Activated T-cell treated with anti-CD3 and anti-CD28 coated beads for 24 hours (primary cell): ENCODE results near the gene CNPY1.

Experiments used
- DNase-seq: peaks from one replicate; pipeline ENCODE4 v3.0.0-alpha.2; 2020; ENCODE audit warnings: low read depth

CNPY1 gene

DNA sequence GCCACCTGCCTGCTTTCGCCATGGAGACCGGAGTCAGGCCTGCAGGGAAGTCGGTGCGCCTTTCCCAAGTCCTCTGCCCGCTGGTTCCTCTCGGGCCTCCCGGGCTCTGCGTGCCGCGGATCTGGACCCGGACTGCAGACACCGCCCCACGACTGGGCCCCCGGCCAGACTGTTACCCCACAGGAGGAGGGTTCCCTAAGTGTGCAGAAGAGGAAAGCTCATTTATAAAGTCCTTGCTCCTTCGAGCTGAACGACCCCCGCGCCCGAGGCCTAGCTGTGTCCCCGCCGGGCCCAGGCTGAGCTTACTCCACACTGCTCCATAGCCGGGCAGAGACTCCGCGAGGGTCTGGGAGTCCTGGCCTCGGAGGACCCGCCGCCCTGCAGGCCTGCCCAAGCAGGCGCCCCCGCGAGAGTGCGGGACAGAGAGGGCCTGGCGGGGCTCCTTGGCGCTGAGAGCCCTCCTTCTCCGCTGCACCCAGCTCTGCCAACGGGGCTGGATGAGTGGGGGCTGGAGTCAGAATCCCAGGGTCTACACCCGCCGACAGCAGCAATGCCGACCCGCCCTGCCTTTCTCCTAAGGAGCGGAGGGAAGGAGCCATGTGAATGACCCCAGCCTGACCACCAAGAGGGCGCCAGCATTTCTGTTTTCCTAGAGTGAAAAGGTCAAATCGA, 80.1 kb downstream of the CNPY1 start:
- DNase-seq, result no peak

GRCh38 chr7:155465761-155466141, 80.6 kb downstream of the CNPY1 start:
- no peak for DNase-seq

GRCh38 chr7:155464948-155465739, 81.2 kb downstream of the CNPY1 start:
- no peak for DNase-seq

DNA sequence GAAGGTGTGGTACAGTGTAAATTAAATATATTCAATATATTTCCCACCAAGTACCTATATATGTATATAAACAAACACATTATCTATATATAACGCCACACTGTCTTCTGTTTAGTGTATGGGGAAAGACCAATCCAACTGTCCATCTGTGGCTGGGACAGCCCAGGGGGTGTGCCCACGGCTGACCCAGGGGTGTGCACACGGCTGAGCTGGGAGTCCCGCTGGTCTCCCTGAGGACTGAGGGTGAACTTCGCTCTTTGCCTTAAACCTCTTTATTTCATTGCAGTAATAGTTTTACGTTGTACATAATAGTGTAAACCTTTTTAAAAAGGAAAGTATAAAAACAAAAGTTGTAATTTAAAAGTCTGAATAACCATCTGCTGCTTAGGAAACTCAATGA, 82.2 kb downstream of the CNPY1 start:
- no peak for DNase-seq

DNA sequence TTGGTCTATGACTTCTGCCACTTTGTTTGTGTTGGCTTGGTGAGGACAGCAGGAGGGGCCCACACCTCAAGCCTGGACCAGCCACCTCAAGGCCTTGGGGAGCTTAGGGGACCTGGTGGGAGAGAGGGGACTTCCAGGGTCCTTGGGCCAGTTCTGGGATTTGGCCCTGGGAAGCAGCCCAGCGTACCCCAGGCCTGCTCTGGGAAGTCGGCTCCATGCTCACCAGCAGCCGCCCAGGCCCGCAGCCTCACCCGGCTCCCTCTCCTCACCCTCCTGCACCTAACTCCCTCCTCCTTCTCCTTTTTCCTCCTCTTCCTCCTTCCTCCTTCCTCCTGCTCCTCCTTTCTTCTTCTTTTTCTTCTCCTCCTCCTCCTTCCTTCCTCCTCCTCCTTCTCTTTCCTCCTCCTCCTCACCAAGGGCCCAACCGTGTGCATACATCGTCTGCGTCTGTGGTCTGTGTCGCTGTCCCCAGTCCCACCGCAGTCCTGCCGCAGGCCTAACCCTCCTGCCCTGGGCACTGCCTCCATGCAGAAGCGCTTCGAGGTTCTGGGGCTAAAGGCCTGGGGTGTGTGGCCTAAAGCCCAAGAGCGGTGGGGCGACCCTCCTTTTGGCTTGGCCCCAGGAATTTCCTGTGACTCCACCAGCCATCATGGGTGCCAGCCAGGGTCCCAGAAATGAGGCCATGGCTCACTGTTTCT, 83.1 kb downstream of the CNPY1 start:
- DNase-seq, result no peak

GRCh38 chr7:155462163-155462735, 84.1 kb downstream of the CNPY1 start:
- DNase-seq, result no peak

- no peak for DNase-seq
These were observed 84.7 kb downstream of the CNPY1 start for GRCh38 chr7:155461631-155462030.

DNA sequence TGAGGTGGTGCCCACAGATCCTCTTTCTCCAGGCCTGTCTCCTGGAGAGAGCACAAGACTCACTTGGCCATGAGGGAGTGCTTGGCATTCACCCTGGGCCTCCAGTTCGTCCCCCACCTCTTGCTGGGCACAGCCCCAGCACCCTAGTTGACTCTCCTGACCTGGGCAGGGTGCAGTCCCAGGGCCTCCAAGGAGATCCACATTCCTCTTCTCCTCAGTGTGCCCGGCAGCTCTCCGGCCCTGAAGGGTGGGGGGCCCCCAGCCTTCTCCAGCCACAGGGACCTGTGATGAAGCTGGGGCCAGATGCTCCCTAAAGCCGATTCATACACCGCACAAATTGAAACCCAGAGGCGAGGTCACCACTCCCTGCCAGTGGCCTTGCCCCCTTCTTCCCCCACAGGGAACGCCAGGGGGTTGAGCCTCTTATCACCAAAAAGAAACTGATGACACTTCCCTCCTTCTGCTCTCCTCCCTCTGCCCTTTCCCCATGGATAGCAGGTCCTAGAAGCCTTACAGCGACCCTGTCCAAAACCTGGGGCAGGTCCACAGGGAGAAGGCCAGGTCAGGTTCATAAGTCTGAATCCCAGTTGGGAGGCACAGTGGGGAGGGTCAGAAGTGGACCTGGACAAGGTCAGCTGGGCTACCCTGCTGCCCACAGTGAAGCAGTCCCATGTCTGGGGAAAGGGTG, 85.3 kb downstream of the CNPY1 start:
- no peak for DNase-seq

DNA sequence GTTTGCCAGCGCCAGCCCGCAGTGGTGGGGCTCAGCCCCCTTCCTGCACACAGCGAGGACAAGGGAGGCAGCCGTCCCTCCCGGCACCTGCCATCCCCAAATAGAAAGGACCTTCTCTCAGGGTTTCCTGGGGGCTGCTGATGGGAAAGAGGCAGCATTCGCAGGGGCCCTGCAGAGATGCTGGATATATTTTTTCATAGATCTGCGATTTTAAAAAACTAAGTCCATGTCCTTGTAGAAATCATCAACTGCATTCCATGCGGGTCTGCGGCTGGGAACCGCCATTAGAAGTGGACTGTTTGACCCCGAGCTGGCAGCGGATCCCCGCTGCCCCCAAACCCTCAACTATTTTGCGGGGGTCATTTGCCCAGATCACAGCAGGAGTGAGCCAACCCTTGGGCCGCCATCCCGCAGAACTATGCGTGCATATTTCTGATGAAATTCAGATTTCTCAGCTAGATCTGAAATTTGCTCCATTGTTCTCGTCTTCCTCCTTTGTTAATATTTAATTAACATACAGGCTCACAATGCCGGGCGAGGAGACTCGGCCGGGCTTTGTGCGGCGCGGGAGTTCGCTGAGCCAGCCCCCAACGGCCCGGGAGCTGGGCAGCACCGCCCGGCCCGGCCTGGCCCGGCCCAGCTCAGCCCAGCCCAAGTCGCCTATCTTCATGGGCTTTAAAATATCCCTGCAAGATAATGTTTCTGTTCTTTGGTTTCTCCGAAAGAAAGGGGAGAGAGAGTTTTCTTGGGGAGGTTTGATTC, 86.5 kb downstream of the CNPY1 start:
- DNase-seq, result no peak

GRCh38 chr7:155458878-155459699, 87.3 kb downstream of the CNPY1 start:
- DNase-seq, result no peak

GRCh38 chr7:155458111-155458877, 88.1 kb downstream of the CNPY1 start, which contains the start of gene EN2:
Gene EN2, plus strand, starts transcription at chr7:155458129. Its CDS starts 249 bp downstream, at chr7:155458378.
- DNase-seq, result no peak

DNA sequence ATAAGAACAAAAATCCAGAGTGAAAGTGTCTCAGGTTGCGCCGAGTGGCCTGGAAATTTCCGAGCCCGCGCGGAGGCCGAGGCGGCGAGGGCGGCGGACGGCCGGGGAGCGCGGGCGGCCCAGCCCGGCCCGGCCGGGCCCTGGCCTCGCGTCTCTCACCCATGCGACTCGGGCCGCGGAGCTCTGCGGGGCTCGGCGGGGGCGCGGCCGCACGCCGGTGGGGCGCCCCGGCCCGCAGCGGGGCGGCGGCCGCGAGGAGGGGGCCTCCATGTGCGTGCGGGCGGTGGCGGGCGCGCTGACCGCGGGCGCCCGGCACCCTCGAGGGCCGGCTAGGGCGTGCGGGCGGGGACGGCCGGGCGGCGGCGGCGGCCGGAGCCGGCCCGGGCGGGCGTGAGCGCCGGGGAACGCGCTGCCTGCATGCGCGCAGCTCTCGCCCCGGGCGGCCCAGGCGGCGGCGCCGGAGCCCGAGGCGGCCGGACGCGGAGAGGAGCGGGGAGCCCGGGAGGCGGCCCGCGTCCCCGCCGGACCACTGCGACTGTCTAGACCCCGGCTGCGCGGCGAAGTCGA, 88.7 kb downstream of the CNPY1 start:
- no peak for DNase-seq

DNA sequence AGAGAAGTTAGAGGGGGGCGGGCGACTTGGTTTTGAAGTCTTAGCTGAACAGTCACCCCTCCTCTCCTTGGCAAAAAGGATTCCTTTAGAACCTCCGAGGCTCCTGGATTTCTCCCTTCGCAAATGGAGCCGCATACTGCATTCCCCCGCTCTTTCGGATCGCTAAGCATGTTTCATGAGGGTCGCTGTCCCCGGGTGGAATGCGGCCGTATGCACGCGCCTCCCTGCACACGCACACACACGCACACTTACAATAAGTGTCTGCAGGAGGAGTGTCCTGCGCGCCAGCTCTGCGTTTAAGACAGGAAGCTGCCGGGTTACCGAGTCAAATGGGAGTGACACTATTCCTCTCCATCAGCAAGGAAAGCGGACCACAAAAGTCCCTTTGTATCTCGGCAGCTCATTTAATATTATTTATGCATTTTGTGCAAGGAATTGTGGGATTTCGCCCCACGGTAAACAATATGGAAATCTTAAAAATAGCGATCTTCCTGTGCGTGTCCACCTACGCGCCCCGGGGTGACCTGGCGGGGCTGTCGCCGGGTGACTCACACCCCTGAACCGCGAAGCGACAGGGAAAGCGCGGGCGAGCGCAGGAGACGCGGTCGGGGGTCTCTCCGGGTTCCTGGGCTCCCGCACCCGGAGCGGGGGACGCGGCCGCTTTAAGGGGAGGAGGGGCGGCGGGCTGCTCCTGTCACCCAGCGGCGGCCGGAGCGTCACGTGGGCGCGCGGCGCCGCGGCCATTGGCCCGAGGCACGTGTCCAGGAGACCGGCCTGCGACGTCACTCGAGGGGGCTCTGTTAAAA, 89.4 kb downstream of the CNPY1 start:
- DNase-seq, result no peak

DNA sequence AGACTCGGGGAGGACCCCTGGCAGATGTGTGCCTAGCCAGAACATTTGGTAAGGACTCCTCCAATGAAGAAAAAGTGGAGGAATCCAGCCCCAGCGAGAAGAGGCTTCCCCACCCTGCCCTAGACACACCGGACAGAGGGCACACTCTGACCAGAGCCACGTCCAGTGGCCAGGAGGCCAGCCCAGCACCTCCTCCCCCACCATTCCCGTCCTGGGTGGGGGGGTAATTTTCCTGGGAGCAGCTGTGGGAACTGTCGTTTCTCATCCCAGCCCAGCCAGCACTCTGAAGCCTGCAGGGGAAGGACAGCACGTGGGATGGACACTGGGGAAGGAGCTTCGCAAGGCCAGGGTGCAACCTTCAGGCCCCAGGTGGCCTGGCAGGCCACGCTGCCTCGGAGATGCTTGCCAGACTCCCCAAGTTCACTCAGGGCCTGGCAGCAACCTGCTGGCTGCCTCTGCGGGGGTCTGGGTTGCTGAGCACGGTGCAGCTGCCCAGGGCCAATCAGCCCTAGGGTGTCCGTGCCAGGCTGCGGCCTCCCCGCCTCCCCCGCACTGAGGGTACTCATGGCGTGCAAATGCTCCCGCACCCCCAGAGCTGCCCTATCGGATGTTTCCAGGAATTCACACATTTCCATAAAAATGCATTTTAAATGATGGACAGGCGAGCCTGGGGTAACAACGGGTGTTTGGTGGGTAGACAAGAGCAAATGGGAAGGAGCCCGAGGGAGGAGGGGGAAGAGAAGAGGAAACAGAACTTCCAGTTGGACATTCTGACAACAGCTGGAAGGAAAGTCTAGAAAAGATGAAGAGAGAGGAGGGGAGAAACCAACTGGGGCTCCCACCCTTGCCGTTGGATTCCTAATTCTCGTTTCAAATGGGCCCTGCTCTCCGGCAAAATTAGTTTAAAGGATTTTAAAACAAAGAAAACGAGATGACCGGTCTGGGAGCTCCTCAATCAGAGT, 90.3 kb downstream of the CNPY1 start:
- no peak for DNase-seq

- no peak for DNase-seq
These were observed 91.1 kb downstream of the CNPY1 start for GRCh38 chr7:155455132-155455693.

DNA sequence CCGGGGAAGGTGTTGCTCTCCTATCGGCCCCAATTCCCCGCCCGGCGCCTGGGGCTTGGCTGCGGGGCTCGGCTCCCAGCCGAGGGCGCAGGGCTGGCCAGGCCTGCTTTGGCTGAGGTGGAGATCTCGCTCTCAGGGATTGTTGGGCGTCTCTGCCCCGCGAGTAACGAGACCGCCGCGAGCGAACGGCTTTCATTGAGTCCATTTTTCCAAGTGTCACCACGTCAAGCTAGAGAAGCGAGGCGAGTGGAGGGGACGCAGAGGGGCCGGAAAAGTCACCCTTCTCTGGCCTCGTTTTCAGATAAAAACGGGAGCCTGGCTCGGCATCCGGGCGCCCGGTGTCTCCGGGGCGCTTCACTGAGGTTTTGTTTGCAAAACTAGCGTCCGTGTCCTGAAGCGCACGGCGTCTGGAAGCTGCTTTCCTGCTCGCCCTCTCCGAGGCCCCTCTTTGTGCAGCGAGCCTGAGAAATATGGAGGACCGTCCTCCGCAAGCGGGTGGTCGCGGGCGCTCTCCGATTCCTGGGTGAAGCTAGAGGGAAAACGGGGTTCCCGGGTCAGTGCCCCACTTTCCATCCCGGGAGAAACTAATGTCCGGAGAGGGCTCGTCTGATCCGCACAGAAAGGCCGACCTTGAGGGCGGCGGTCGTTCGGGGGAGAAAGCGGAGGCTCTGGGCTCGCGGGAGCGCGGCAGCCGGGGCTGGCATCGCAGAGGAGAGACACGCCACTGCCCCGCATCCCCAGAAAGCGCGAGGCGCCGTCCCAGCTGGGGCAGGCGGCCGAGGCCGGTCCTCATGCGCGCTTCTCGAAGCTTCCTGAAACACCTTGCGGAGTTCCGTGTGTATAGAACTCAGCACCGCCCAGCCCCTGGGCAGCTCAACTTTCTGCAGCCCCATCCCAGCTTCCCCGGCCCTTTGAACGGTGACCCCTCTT, 91.9 kb downstream of the CNPY1 start:
- no peak for DNase-seq
